ENCODE data around the gene LRRC72.

- TF ChIP-seq CTCF (IDR thresholded peaks at IDR 0.05) (no peak), POLR2A (IDR thresholded peaks at IDR 0.05) (no peak), POLR2AphosphoS5 (IDR thresholded peaks at IDR 0.05) (no peak)
Measured at GRCh38 chr7:16558761-16559302, 32.2 kb downstream of the LRRC72 start.

All from prostate gland (tissue), 2 donors.